ENCODE results near the gene CDH12. TPM values are rescaled to one million over a fixed set of nuclear protein-coding genes. Genes with fewer than 3 reads are reported as not detected.

CDH12 gene
- total and polyA plus RNA-seq, 4 donors: 0.02 to 0.33 (median 0.17) TPM; not detected in 1

DNA sequence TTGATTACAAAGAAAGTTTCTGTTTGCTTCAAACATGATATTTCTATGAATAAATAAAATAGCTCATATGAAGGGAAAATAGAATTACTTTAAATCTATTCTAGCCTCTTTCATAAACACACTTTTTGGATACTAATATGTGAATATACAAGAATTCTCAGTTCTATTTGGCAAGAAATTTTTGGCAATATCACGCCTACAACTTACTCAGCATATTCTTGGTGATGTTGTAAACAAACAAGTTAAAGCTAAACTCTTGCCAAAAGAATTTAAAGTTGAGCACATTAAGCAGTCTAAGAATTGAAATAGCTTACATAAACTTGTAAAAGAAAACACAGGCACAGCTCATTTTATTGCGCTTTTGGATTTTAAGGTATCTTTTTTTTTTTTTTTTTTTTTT, 209.8 kb downstream of the CDH12 start:
- H3K9me3 ChIP-seq (ENCODE audit: control insufficient read depth in 4 of 4, low read length in 3 of 4): no peaks in the 10 kb centered on the region
- H3K9ac ChIP-seq (ENCODE audit: low read depth in 1 of 2, low read length in 2 of 2): no peak overlapping the region
- no peaks in the 10 kb centered on the region for H3K27me3 ChIP-seq (ENCODE audit: control insufficient read depth in 4 of 4, insufficient read depth in 4 of 4, low read length in 3 of 4)
- 86% methylated on average over 2 of the region's 2 CpGs for WGBS
- H3K27ac ChIP-seq (ENCODE audit: low read depth in 1 of 2, low read length in 2 of 2): no peak overlapping the region
- no peaks in the 10 kb centered on the region for H3K4me1 ChIP-seq (ENCODE audit: control insufficient read depth in 4 of 4, insufficient read depth in 4 of 4, low read length in 3 of 4)
- H3K36me3 ChIP-seq (ENCODE audit: control insufficient read depth in 4 of 4, insufficient read depth in 3 of 4, low read depth in 1 of 4, low read length in 3 of 4): no peaks in the 10 kb centered on the region
- no peak overlapping the region for H3K4me3 ChIP-seq (ENCODE audit: low read depth in 1 of 3, low read length in 3 of 3)
- no peak for TF ChIP-seq EGR1 (IDR thresholded peaks at IDR 0.05; ENCODE audit: low read depth in 2 of 2)
- no peak for TF ChIP-seq NR2F2 (IDR thresholded peaks at IDR 0.05)
- no peak for TF ChIP-seq RXRA (IDR thresholded peaks at IDR 0.05)
- TF ChIP-seq HNF4G (IDR thresholded peaks at IDR 0.05): no peak
- no peak for TF ChIP-seq FOXA1 (IDR thresholded peaks at IDR 0.05)
- TF ChIP-seq GABPA (IDR thresholded peaks at IDR 0.05 in 1 of 2, conservative IDR thresholded peaks at IDR 0.05 in 1 of 2): no peak
- TF ChIP-seq RAD21 (IDR thresholded peaks at IDR 0.05): no peak
- no peak for TF ChIP-seq FOXA2 (IDR thresholded peaks at IDR 0.05)
- TF ChIP-seq HNF4A (conservative IDR thresholded peaks at IDR 0.05): no peak
- TF ChIP-seq, protein P1, sequence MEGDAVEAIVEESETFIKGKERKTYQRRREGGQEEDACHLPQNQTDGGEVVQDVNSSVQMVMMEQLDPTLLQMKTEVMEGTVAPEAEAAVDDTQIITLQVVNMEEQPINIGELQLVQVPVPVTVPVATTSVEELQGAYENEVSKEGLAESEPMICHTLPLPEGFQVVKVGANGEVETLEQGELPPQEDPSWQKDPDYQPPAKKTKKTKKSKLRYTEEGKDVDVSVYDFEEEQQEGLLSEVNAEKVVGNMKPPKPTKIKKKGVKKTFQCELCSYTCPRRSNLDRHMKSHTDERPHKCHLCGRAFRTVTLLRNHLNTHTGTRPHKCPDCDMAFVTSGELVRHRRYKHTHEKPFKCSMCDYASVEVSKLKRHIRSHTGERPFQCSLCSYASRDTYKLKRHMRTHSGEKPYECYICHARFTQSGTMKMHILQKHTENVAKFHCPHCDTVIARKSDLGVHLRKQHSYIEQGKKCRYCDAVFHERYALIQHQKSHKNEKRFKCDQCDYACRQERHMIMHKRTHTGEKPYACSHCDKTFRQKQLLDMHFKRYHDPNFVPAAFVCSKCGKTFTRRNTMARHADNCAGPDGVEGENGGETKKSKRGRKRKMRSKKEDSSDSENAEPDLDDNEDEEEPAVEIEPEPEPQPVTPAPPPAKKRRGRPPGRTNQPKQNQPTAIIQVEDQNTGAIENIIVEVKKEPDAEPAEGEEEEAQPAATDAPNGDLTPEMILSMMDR (IDR thresholded peaks at IDR 0.05; ENCODE audit: low read depth, low read length, missing input control): no peak
- TF ChIP-seq SP1 (IDR thresholded peaks at IDR 0.05): no peak
- no peak for DNase-seq (ENCODE audit: low spot score)

DNA sequence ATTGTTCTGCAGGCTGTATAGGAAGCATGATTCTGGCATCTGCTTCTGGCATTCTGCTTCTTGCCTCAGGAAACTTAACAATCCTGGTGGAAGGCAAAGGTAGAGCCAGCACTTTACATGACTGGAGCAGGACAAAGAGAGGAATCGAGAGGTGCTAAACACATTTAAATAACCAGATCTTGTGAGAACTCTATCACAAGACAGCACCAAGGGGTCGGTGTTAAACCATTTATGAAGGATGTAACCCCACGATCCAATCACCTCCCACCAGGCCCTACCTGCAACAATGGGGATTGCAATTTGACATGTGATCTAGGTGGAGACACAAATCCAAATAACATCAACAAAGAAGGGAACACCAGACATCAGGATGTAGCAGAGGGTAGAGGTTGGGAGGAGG, 221.5 kb downstream of the CDH12 start:
- TF ChIP-seq ZBTB33 (IDR thresholded peaks at IDR 0.05): no peak
- TF ChIP-seq NR2F2 (IDR thresholded peaks at IDR 0.05): no peak
- no peak for TF ChIP-seq HNF4A (conservative IDR thresholded peaks at IDR 0.05)
- TF ChIP-seq SP1 (IDR thresholded peaks at IDR 0.05): no peak
- TF ChIP-seq JUND (IDR thresholded peaks at IDR 0.05): no peak
- TF ChIP-seq RAD21 (IDR thresholded peaks at IDR 0.05): no peak
- TF ChIP-seq, protein P2, sequence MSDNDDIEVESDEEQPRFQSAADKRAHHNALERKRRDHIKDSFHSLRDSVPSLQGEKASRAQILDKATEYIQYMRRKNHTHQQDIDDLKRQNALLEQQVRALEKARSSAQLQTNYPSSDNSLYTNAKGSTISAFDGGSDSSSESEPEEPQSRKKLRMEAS (IDR thresholded peaks at IDR 0.05): no peak
- no peak for TF ChIP-seq YY1 (IDR thresholded peaks at IDR 0.05)
- TF ChIP-seq RXRA (IDR thresholded peaks at IDR 0.05): no peak
- TF ChIP-seq HNF4G (IDR thresholded peaks at IDR 0.05): no peak
- TF ChIP-seq REST (IDR thresholded peaks at IDR 0.05): no peak
- DNase-seq (ENCODE audit: low spot score): no peak
- 36% methylated on average over 3 of the region's 3 CpGs for WGBS
- Histone ChIP-seq H3K36me3 (ENCODE audit: control insufficient read depth in 4 of 4, insufficient read depth in 3 of 4, low read depth in 1 of 4, low read length in 3 of 4) (no peaks in the 10 kb centered on the region), H3K4me3 (ENCODE audit: low read depth in 1 of 3, low read length in 3 of 3) (no peak overlapping the region), H3K27ac (ENCODE audit: low read depth in 1 of 2, low read length in 2 of 2) (no peak overlapping the region), H3K9ac (ENCODE audit: low read depth in 1 of 2, low read length in 2 of 2) (no peak overlapping the region), H3K27me3 (ENCODE audit: control insufficient read depth in 4 of 4, insufficient read depth in 4 of 4, low read length in 3 of 4) (no peaks in the 10 kb centered on the region), H3K9me3 (ENCODE audit: control insufficient read depth in 4 of 4, low read length in 3 of 4) (no peaks in the 10 kb centered on the region), H3K4me1 (ENCODE audit: control insufficient read depth in 4 of 4, insufficient read depth in 4 of 4, low read length in 3 of 4) (no peaks in the 10 kb centered on the region)
